Measurements from ENCODE around the gene ZDHHC14. TPM values are rescaled to one million over a fixed set of nuclear protein-coding genes. Genes with fewer than 3 reads are reported as not detected.

The ZDHHC14 gene
- total RNA-seq, 2 experiments from 2014 or later = 1.3 to 1.6 TPM

- TF ChIP-seq CTCF (IDR thresholded peaks at IDR 0.05) = no peak
- H3K27ac ChIP-seq (ENCODE audit: low read depth in 1 of 2, low read length in 2 of 2) = no peak overlapping the region
- Mint-ChIP-seq H3K4me1 (ENCODE audit: low read depth) (peaks cover 7% of the 10 kb centered on the region), H3K9me3 (no peaks in the 10 kb centered on the region), H3K27ac (no peak overlapping the region), H3K4me3 (no peak overlapping the region), H3K27me3 (no peaks in the 10 kb centered on the region), H3K36me3 (ENCODE audit: low read depth) (no peaks in the 10 kb centered on the region)
- H3K4me3 ChIP-seq (ENCODE audit: low read length) = no peak overlapping the region
- ATAC-seq (ENCODE audit: poor library complexity) (no peak), DNase-seq (no peak)
- no peaks in the 10 kb centered on the region for H3K4me1 ChIP-seq (ENCODE audit: insufficient read depth, low read length)
- intact Hi-C loops (cut with DNase I, micrococcal nuclease) = no loop called here
- ChIA-PET CTCF (no interaction called here), POLR2A (no interaction called here)
- no peaks in the 10 kb centered on the region for H3K9me3 ChIP-seq (ENCODE audit: control insufficient read depth in 1 of 2, insufficient read depth in 1 of 2, low read length in 2 of 2)
- no peaks in the 10 kb centered on the region for H3K36me3 ChIP-seq (ENCODE audit: insufficient read depth, low read length)
- no peaks in the 10 kb centered on the region for H3K27me3 ChIP-seq (ENCODE audit: control insufficient read depth in 1 of 2, insufficient read depth in 2 of 2, low read length in 2 of 2)
Observed at GRCh38 chr6:157629220-157629619, 248.2 kb downstream of the ZDHHC14 start.

- DNase-seq = no peak
Observed at GRCh38 chr6:157630463-157631080, 249.6 kb downstream of the ZDHHC14 start.

GRCh38 chr6:157631412-157631811 is 250.4 kb downstream of the ZDHHC14 start:
- Histone ChIP-seq H3K4me3 (ENCODE audit: low read length) (no peak overlapping the region), H3K4me1 (ENCODE audit: insufficient read depth, low read length) (no peaks in the 10 kb centered on the region), H3K36me3 (ENCODE audit: insufficient read depth, low read length) (no peaks in the 10 kb centered on the region), H3K27me3 (ENCODE audit: control insufficient read depth in 1 of 2, insufficient read depth in 2 of 2, low read length in 2 of 2) (no peaks in the 10 kb centered on the region), H3K9me3 (ENCODE audit: control insufficient read depth in 1 of 2, insufficient read depth in 1 of 2, low read length in 2 of 2) (no peaks in the 10 kb centered on the region), H3K27ac (ENCODE audit: low read depth in 1 of 2, low read length in 2 of 2) (no peak overlapping the region)
- intact Hi-C loops (cut with DNase I, micrococcal nuclease) = no loop called here
- ChIA-PET POLR2A (no interaction called here), CTCF (no interaction called here)
- no peak for TF ChIP-seq CTCF (IDR thresholded peaks at IDR 0.05)
- DNase-seq (no peak), ATAC-seq (ENCODE audit: poor library complexity) (no peak)
- Mint-ChIP-seq H3K9me3 (no peaks in the 10 kb centered on the region), H3K4me1 (ENCODE audit: low read depth) (peaks cover 7% of the 10 kb centered on the region), H3K4me3 (no peak overlapping the region), H3K36me3 (ENCODE audit: low read depth) (no peaks in the 10 kb centered on the region), H3K27ac (no peak overlapping the region), H3K27me3 (no peaks in the 10 kb centered on the region)

More at GRCh38 chr6:157630463-157631080, 249.6 kb downstream of the ZDHHC14 start:
- no peak overlapping the region for H3K4me3 ChIP-seq (ENCODE audit: low read length)
- no peaks in the 10 kb centered on the region for H3K9me3 ChIP-seq (ENCODE audit: control insufficient read depth in 1 of 2, insufficient read depth in 1 of 2, low read length in 2 of 2)
- no peak overlapping the region for H3K4me3 Mint-ChIP-seq
- ChIA-PET CTCF (no interaction called here), POLR2A (no interaction called here)
- no peak overlapping the region for H3K27ac ChIP-seq (ENCODE audit: low read depth in 1 of 2, low read length in 2 of 2)
- H3K27me3 Mint-ChIP-seq = no peaks in the 10 kb centered on the region
- H3K4me1 Mint-ChIP-seq (ENCODE audit: low read depth) = peaks cover 7% of the 10 kb centered on the region
- no peak for ATAC-seq (ENCODE audit: poor library complexity)
- TF ChIP-seq CTCF (IDR thresholded peaks at IDR 0.05) = no peak
- intact Hi-C loops (cut with DNase I, micrococcal nuclease) = no loop called here
- no peaks in the 10 kb centered on the region for H3K36me3 Mint-ChIP-seq (ENCODE audit: low read depth)
- no peak overlapping the region for H3K27ac Mint-ChIP-seq
- no peaks in the 10 kb centered on the region for H3K27me3 ChIP-seq (ENCODE audit: control insufficient read depth in 1 of 2, insufficient read depth in 2 of 2, low read length in 2 of 2)
- no peaks in the 10 kb centered on the region for H3K9me3 Mint-ChIP-seq
- H3K36me3 ChIP-seq (ENCODE audit: insufficient read depth, low read length) = no peaks in the 10 kb centered on the region
- H3K4me1 ChIP-seq (ENCODE audit: insufficient read depth, low read length) = no peaks in the 10 kb centered on the region
